Gastrocnemius medialis (tissue), 4 donors: ENCODE results near the gene NR5A1.

ENCODE experiments used
- CTCF ChIP-seq, 5 experiments: fragments of 450-650 bp in 3 of 5; fragments of 200-600 bp in 2 of 5; sonication (generic) in 2 of 5; IDR thresholded peaks in 4 of 5; conservative IDR thresholded peaks in 1 of 5; 1 replicate in 4 of 5; 2 replicates in 1 of 5; pipeline ENCODE4 v1.5.1; 2016 to 2019; ENCODE audit warnings: antibody characterized with exemption in 5 of 5, mild to moderate bottlenecking in 3 of 5, moderate library complexity in 3 of 5
- POLR2A ChIP-seq, 2 donors: fragments of 450-650 bp; IDR thresholded peaks; one replicate each; pipeline ENCODE4 v1.6.1; 2017; ENCODE audit warnings: antibody characterized with exemption in 2 of 2, mild to moderate bottlenecking in 2 of 2, moderate library complexity in 2 of 2

GRCh38 chr9:124512806-124513204, 5.6 kb upstream of the NR5A1 start:
- TF ChIP-seq CTCF (IDR thresholded peaks at IDR 0.05 in 4 of 5, conservative IDR thresholded peaks at IDR 0.05 in 1 of 5) (no peak), POLR2A (IDR thresholded peaks at IDR 0.05) (no peak)
